Activated CD8-positive, alpha-beta T cell treated with anti-CD3 and anti-CD28 coated beads, Interleukin-2, amount 10 ng/mL, durations not matched to agents 7 days and 5 days (primary cell): ENCODE data around the gene PMPCA. TPM values are rescaled to one million over a fixed set of nuclear protein-coding genes. Genes with fewer than 3 reads are reported as not detected.
"Not testable (repeated sequence)": the region's sequence is repeated elsewhere in the genome, so short reads cannot be mapped to it uniquely, and the experiment has no call there.

ENCODE experiments used
- ATAC-seq: fragments of 150-1000 bp; cut with Tn5 transposase; one replicate; pipeline ENCODE4 v1.10.0; 2021; ENCODE audit warnings: moderate library complexity
- CTCF ChIA-PET: fragments of 350-600 bp; sonication (Branson Sonifier 250); formaldehyde crosslinking; loops from one replicate; lab custom pipeline; 2021; ENCODE audit warnings: antibody characterized with exemption; lab: Charles Lee
- POLR2A ChIA-PET: fragments of 350-600 bp; sonication (Branson Sonifier 250); formaldehyde crosslinking; loops from one replicate; lab custom pipeline; 2021; ENCODE audit warnings: antibody characterized with exemption; lab: Charles Lee
- DNase-seq: peaks from one replicate; pipeline ENCODE4 v3.0.0-alpha.2; 2020
- H3K27ac Mint-ChIP-seq: one replicate; pipeline ENCODE4 v1.8.0; 2021; ENCODE audit warnings: mild to moderate bottlenecking, mixed read lengths
- H3K27me3 Mint-ChIP-seq: one replicate; pipeline ENCODE4 v1.8.0; 2021; ENCODE audit warnings: low read depth, mixed read lengths
- H3K36me3 Mint-ChIP-seq: one replicate; pipeline ENCODE4 v1.8.0; 2021; ENCODE audit warnings: low read depth, mixed read lengths
- H3K4me1 Mint-ChIP-seq: one replicate; pipeline ENCODE4 v1.8.0; 2021; ENCODE audit warnings: low read depth, mixed read lengths
- H3K4me3 Mint-ChIP-seq: one replicate; pipeline ENCODE4 v1.8.0; 2021; ENCODE audit warnings: mild to moderate bottlenecking, mixed read lengths
- H3K9me3 Mint-ChIP-seq: one replicate; pipeline ENCODE4 v1.8.0; 2022; ENCODE audit warnings: mixed read lengths; ENCODE audit not compliant: insufficient read depth
- total RNA-seq, 2 experiments: library from RNA; stranded (reverse); gene quantifications; one replicate each; pipeline ENCODE4 v1.2.3, GENCODE V29; 2021

The PMPCA gene
- total RNA-seq, 2 experiments from 2014 or later: 56.5 to 57.5 TPM

DNA sequence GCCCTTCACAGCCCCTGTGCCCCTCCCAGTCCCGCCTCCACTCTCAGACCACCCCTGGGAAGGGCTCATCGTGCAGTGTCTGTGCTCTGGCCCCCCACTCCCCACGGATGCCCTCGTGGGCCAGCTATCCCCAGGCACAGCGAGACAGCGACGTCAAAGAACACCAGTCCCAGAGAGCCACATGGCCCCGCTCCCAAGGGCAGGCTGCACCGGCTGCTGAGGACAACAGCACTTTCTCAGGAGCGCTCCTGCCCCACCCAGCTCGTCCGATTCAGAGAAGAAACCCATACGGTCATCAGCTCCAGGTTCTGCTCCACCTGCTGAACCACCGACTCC, 5.7 kb upstream of the PMPCA start:
- Mint-ChIP-seq H3K27ac (peak overlapping the region; percentile 85), H3K27me3 (no peaks in the 10 kb centered on the region), H3K36me3 (peaks cover 57% of the 10 kb centered on the region), H3K4me1 (peaks cover 78% of the 10 kb centered on the region), H3K4me3 (peak overlapping the region; percentile 65), H3K9me3 (no peaks in the 10 kb centered on the region)
- no peak for DNase-seq
- ATAC-seq: no peak
- ChIA-PET POLR2A (interaction anchor here (1.6 to 1.9 kb wide), 2 partner anchors 12 to 41 kb away, joined by 3 to 8 read pairs; partner anchors contain the start of gene DNLZ), CTCF (interaction anchor here (1.1 to 2.0 kb wide), 2 partner anchors 15 to 41 kb away, joined by 3 to 8 read pairs; partner anchors contain the start of gene DNLZ)

DNA sequence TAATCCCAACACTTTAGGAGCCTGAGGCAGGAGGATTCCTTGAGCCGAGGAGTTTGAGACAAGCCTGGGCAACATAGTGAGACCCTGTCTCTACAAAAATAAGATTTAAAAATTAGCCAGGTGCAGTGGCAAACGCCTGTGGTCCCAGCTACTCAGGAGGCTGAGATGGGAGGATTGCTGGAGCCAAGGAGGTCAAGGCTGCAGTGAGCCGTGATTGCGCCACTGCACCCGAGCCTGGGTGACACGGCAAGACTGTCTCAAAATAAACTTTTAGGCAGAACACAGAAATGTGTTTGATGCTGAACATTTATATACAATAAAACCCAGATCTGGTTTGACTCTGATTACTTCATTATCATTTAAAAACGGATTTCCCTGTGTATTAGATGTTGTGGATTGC, 5.0 kb upstream of the PMPCA start:
- ChIA-PET CTCF (no interaction called here), POLR2A (no interaction called here)
- no peak overlapping the region for H3K27ac Mint-ChIP-seq
- H3K27me3 Mint-ChIP-seq: no peaks in the 10 kb centered on the region
- H3K36me3 Mint-ChIP-seq: peaks cover 60% of the 10 kb centered on the region
- no peak overlapping the region for H3K4me3 Mint-ChIP-seq
- ATAC-seq (no peak), DNase-seq (no peak)
- no peaks in the 10 kb centered on the region for H3K9me3 Mint-ChIP-seq
- peaks cover 78% of the 10 kb centered on the region for H3K4me1 Mint-ChIP-seq

DNA sequence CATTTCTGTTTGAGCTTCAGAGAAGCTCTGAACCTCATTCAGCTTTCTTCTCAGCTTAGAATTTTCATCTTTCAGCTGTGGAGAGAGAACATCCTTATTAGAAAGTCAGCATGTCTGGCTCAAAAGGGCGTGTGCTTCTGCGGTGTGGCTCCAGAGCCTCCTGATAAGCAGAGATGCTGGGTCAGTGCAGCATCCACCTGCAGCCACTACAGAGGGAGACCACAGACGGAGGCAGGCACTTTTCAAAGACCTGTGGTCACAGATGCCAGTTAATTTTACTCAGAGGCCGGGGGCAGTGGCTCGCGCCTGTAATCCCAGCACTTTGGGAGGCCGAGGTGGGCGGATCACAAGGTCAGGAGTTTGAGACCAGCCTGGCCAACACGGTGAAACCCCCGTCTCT, 4.6 kb upstream of the PMPCA start:
- POLR2A ChIA-PET, H3K4me3 Mint-ChIP-seq, ATAC-seq, CTCF ChIA-PET, H3K27me3 Mint-ChIP-seq, DNase-seq, H3K9me3 Mint-ChIP-seq, H3K27ac Mint-ChIP-seq: not testable (repeated sequence)
- Mint-ChIP-seq H3K36me3 (peaks cover 60% of the 10 kb centered on the region), H3K4me1 (peaks cover 75% of the 10 kb centered on the region)

DNA sequence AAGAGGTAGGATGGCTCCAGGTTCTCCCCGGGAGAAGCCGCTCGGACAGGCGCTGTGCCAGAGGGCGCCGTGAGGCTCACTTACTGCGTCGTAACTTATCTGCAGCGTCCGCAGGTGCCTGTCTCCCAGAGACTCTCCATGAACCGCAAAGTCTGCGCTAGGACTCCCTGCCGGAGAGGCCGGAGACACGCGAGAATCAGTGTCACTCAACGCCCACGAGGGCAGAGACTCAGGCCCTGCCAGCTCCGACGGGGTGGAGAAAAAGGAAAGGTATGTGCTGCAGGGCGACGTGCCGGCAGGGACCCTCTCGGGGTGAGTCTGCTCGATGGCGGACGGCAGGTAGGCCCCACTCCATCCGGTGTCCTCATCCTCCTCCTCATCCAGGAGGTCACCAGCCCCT, 3.4 kb upstream of the PMPCA start:
- ATAC-seq, H3K9me3 Mint-ChIP-seq, POLR2A ChIA-PET, H3K27me3 Mint-ChIP-seq, CTCF ChIA-PET, H3K4me3 Mint-ChIP-seq, H3K27ac Mint-ChIP-seq, DNase-seq: not testable (repeated sequence)
- peaks cover 58% of the 10 kb centered on the region for H3K36me3 Mint-ChIP-seq
- H3K4me1 Mint-ChIP-seq: peaks cover 78% of the 10 kb centered on the region

DNA sequence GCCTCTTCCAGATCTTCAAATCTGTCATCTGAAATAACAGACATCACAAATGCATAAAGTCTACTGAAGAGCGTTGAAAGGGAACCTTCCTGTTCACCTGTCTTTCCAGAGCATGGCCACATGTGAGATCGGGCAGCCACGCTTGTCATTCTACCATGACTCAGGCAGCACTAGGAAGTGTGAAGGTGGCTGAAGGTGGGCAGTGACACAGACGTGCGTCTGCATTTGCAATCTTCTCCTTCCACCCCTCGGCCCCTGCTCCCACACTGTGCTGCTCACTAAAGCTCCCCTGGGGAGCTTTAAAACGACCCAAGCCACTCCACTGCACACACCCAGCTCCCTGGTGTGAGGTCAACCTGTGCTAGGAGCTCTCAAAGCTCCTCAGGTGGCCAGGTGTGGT, 2.5 kb upstream of the PMPCA start:
- Mint-ChIP-seq H3K27me3 (no peaks in the 10 kb centered on the region), H3K4me3 (no peak overlapping the region), H3K4me1 (peaks cover 75% of the 10 kb centered on the region), H3K9me3 (no peaks in the 10 kb centered on the region), H3K27ac (no peak overlapping the region), H3K36me3 (peaks cover 57% of the 10 kb centered on the region)
- ChIA-PET POLR2A (no interaction called here), CTCF (interaction anchor here (1.2 kb wide), 1 partner anchor 45 kb away, joined by 3 read pairs; the partner anchor contains the start of gene DNLZ)
- DNase-seq (no peak), ATAC-seq (no peak)

DNA sequence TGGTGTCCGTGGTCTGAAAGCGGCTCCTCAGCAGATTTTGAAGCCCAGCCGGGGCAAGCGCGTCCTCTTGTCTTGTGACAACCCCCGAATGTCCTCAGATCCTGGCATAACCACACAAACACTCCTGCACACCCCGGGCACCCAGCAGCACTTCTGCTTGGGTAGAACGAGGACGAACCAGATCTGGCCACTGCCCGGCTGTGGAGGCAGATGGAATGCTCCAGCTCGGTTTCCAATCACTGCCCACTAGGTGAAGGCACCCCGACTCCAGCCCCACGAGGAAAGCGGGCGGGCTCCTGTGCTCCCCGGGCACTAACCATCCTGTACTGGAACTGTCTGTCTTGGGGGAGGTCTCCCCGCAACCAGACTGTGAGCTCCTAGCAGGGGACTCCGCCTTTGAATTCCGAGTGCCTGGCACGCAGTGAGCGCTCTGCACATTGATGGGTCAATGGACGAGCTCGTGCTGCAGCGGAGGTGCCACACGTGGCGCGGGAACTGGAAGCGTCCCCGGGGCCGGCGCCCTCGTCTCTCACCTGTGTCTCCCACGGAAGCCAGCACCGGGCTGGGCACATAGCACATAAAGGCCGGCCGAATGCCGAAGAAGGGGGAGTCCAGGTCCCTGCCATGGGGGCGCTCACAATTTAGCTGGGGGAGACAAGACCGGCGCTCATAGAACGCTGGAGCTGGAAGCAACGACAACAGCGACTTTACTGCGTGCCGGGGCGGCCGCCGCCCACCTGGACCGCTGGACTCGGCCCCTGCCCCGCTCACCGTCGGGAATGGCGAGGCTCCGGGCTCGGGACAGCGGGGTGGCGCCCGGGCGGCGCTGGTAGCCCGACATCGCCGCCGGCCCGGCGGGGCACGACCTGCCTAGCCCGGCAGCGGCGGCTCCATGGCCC, 652 bp upstream of the PMPCA start:
- peak; percentile 34 for ATAC-seq
- no peaks in the 10 kb centered on the region for H3K27me3 Mint-ChIP-seq
- ChIA-PET CTCF (interaction anchor here (0.6 to 1.8 kb wide), 6 partner anchors 9 to 432 kb away, joined by 3 to 14 read pairs (median 3); partner anchors contain the start of genes AJM1 and DNLZ), POLR2A (interaction anchor here (0.6 to 2.9 kb wide), 5 partner anchors 9 to 46 kb away, joined by 3 to 13 read pairs (median 4); partner anchors contain the start of genes DNLZ and SNAPC4)
- H3K9me3 Mint-ChIP-seq: no peaks in the 10 kb centered on the region
- peak overlapping the region; percentile 90 for H3K4me3 Mint-ChIP-seq
- H3K4me1 Mint-ChIP-seq: peaks cover 65% of the 10 kb centered on the region
- DNase-seq: peak; percentile 50
- H3K36me3 Mint-ChIP-seq: peaks cover 56% of the 10 kb centered on the region
- peak overlapping the region; percentile 94 for H3K27ac Mint-ChIP-seq

DNA sequence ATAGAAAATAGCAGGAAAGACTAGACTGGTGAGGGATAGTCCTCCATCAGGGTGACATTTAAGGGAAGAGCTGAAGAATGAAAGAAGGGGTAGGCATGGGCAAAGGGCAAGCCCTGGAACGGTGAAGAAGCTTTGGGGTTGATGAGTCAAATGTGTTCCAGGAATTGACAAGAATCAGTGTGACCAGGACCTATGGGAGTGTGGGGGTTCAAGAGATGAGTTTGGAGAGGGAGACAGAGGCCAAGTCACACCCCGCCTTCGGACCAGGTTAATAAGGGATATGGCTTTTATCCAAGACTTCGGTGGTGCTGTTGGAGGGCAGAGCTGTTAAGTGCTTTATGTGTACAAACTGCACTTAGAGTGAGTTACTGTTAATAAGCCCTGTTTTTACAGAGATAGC, 920 bp downstream of the PMPCA start:
- DNase-seq (no peak), ATAC-seq (no peak)
- Mint-ChIP-seq H3K27ac (peak overlapping the region; percentile 92), H3K4me3 (peak overlapping the region; percentile 92), H3K9me3 (no peaks in the 10 kb centered on the region), H3K4me1 (peaks cover 51% of the 10 kb centered on the region), H3K36me3 (peaks cover 51% of the 10 kb centered on the region), H3K27me3 (no peaks in the 10 kb centered on the region)
- CTCF ChIA-PET: no interaction called here
- POLR2A ChIA-PET: interaction anchor here (0.6 to 2.9 kb wide), 2 partner anchors 10 to 98 kb away, joined by 3 to 13 read pairs; partner anchors contain the start of gene SNAPC4

DNA sequence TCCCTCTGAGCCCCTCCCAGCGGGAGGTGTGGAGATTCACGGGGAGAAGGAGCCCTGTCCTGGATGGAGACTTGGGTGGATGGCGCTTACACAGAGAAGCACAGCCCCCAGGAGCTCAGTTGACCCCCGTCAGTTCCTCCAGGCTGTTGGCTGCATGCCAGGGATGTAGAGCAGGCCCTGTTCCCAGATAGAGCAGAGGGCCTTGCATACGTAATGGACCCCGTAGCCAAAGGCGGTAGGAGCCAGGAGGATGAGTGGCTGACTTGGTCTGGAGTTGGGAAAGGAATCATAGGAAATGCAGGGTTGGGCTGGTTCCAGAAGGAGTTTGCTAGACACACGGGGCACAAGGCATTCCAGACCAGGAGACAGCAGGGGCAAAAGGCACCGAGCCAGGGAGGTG, 2.5 kb downstream of the PMPCA start:
- no peak for ATAC-seq
- no peaks in the 10 kb centered on the region for H3K27me3 Mint-ChIP-seq
- no peak for DNase-seq
- H3K4me3 Mint-ChIP-seq: no peak overlapping the region
- ChIA-PET POLR2A (no interaction called here), CTCF (no interaction called here)
- H3K9me3 Mint-ChIP-seq: no peaks in the 10 kb centered on the region
- H3K36me3 Mint-ChIP-seq: peaks cover 49% of the 10 kb centered on the region
- H3K4me1 Mint-ChIP-seq: peaks cover 41% of the 10 kb centered on the region
- H3K27ac Mint-ChIP-seq: no peak overlapping the region

DNA sequence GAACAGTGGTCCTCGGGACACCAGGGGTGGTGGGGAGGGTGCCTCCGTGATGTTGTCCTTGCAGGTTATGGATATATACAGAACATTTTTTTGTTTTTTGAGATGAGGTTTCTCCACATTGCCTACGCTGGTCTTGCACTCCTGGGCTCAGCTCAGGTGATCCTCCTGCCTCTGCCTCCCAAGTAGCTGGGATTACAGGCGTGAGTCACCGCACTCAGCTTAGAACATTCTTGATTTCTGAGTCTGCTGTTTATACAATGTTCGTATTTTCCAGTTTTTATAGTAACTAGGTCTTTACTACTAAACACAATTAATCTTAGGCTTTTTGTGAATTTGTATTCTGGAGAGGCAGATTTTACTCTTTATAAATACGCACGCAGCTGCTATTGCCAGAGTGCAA, 6.0 kb downstream of the PMPCA start:
- Mint-ChIP-seq H3K9me3 (no peaks in the 10 kb centered on the region), H3K4me3 (no peak overlapping the region), H3K4me1 (peaks cover 16% of the 10 kb centered on the region), H3K36me3 (peaks cover 49% of the 10 kb centered on the region), H3K27me3 (no peaks in the 10 kb centered on the region), H3K27ac (no peak overlapping the region)
- no peak for ATAC-seq
- DNase-seq: no peak
- ChIA-PET CTCF (no interaction called here), POLR2A (no interaction called here)

DNA sequence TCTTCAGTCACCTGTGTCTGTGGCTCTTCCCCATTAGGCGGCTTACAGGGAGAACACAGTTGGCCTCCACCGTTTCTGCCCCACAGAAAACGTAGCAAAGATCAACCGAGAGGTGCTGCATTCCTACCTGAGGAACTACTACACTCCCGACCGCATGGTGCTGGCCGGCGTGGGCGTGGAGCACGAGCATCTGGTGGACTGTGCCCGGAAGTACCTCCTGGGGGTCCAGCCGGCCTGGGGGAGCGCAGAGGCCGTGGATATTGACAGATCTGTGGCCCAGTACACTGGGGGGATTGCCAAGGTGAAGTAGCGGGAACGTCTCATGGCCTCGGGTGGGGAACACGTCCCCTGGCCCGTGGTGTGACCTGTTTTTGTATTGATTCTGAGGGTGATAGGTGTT, 6.5 kb downstream of the PMPCA start:
- H3K27me3 Mint-ChIP-seq: no peaks in the 10 kb centered on the region
- H3K27ac Mint-ChIP-seq: no peak overlapping the region
- no peak overlapping the region for H3K4me3 Mint-ChIP-seq
- peaks cover 11% of the 10 kb centered on the region for H3K4me1 Mint-ChIP-seq
- ATAC-seq: no peak
- CTCF ChIA-PET: no interaction called here
- POLR2A ChIA-PET: no interaction called here
- H3K9me3 Mint-ChIP-seq: no peaks in the 10 kb centered on the region
- peaks cover 50% of the 10 kb centered on the region for H3K36me3 Mint-ChIP-seq
- DNase-seq: no peak

DNA sequence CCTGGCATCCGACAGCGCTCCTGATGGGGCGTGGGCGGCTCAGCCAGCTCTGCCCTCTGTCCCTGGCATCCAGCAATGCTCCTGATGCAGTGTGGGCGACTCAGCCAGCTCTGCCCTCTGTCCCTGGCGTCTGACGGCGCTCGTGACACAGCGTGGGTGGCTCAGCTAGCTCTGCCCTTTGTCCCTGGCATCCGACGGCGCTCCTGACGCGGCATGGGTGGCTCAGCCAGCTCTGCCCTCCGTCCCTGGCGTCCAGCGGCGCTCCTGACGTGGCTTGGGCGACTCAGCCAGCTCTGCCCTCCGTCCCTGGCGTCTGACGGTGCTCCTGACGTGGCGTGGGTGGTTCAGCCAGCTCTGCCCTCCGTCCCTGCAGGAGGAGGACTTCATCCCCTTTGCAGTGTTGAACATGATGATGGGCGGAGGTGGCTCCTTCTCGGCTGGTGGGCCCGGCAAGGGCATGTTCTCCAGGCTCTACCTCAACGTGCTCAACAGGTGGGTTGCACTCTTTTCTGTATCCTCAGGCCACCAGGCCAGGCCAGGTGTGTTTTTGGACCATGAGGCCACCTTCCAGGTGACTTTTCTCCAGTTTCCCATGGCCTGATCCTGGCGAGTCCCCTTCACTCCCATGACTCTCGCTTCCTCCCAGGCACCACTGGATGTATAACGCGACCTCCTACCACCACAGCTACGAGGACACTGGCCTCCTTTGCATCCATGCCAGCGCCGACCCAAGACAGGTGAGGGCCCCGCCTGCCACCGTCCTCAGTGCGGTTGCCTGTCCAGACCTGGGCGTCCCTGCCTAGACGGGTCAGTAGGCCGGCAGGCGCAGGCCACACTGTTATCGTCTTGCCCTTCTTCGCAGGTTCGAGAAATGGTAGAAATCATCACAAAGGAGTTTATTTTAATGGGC, 8.0 kb downstream of the PMPCA start:
- DNase-seq (no peak), ATAC-seq (no peak)
- Mint-ChIP-seq H3K9me3 (no peaks in the 10 kb centered on the region), H3K27me3 (no peaks in the 10 kb centered on the region), H3K4me1 (peaks cover 3% of the 10 kb centered on the region), H3K27ac (no peak overlapping the region), H3K36me3 (peaks cover 50% of the 10 kb centered on the region), H3K4me3 (no peak overlapping the region)
- POLR2A ChIA-PET: interaction anchor here (0.7 to 1.2 kb wide), 2 partner anchors 9 to 11 kb away, joined by 4 to 5 read pairs; partner anchors contain the start of genes ENTR1 and PMPCA
- CTCF ChIA-PET: no interaction called here
